MM.1S (cell line): Measurements from ENCODE around the gene ZNF593.
A peak's percentile ranks its signal among the peaks of the same experiment; 100 is the strongest.

ENCODE experiments used
- EZH2 ChIP-seq: fragments of 300-600 bp; sonication (generic); optimal IDR thresholded peaks from 2 replicates; pipeline ENCODE3; 2017; ENCODE audit warnings: low read depth, mild to moderate bottlenecking, antibody characterized with exemption, low read length, mixed read lengths
- EZH2phosphoT487 ChIP-seq: fragments of 300-600 bp; sonication (generic); IDR thresholded peaks from 2 replicates; pipeline ENCODE4 v1.6.1; 2018; ENCODE audit warnings: antibody characterized with exemption, low read length
- TF ChIP-seq, protein P1 (sequence below): fragments of 300-600 bp; sonication (generic); IDR thresholded peaks from 2 replicates; pipeline ENCODE4 v1.5.1; 2016; ENCODE audit warnings: antibody characterized with exemption, low read length, mixed read lengths

GRCh38 chr1:26177182-26177684, 7.5 kb downstream of the ZNF593 start, which contains the start of gene CNKSR1:
- TF ChIP-seq, protein P1, sequence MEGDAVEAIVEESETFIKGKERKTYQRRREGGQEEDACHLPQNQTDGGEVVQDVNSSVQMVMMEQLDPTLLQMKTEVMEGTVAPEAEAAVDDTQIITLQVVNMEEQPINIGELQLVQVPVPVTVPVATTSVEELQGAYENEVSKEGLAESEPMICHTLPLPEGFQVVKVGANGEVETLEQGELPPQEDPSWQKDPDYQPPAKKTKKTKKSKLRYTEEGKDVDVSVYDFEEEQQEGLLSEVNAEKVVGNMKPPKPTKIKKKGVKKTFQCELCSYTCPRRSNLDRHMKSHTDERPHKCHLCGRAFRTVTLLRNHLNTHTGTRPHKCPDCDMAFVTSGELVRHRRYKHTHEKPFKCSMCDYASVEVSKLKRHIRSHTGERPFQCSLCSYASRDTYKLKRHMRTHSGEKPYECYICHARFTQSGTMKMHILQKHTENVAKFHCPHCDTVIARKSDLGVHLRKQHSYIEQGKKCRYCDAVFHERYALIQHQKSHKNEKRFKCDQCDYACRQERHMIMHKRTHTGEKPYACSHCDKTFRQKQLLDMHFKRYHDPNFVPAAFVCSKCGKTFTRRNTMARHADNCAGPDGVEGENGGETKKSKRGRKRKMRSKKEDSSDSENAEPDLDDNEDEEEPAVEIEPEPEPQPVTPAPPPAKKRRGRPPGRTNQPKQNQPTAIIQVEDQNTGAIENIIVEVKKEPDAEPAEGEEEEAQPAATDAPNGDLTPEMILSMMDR: peak; percentile 29
- no peak for TF ChIP-seq EZH2
- TF ChIP-seq EZH2phosphoT487: no peak
